HepG2 (cell line): ENCODE data around the gene PIK3R3. TPM values are rescaled to one million over a fixed set of nuclear protein-coding genes. Genes with fewer than 3 reads are reported as not detected.
A peak's percentile ranks its signal among the peaks of the same experiment; 100 is the strongest.

Source experiments
- ATAC-seq: fragments of 200-7000 bp; cut with Tn5 transposase; 3 replicates; pipeline ENCODE4 v1.9.1; 2020; ENCODE audit warnings: mild to moderate bottlenecking, moderate library complexity
- BruUV-seq: library from RNA; stranded (reverse); fragments of 400-500 nt; replicated peaks from 2 replicates; lab custom pipeline; 2021; lab: Mats Ljungman, UMichigan
- CTCF ChIA-PET: fragments of 300-600 bp; formaldehyde crosslinking; extraction: SDS; loops from one replicate; lab custom pipeline; 2021; ENCODE audit warnings: low total read pairs, inconsistent platforms, low intra/inter-chr PET ratio; lab: Yijun Ruan, JAX
- POLR2A ChIA-PET: fragments of 350-600 bp; sonication (Branson Sonifier 250); formaldehyde crosslinking; loops from one replicate; lab custom pipeline; 2020; ENCODE audit warnings: antibody characterized with exemption, inconsistent platforms; lab: Yijun Ruan, JAX
- DNase-seq: peaks from one replicate; pipeline ENCODE4 v3.0.0-alpha.2; 2015; ENCODE audit warnings: low spot score
- FAIRE-seq: peaks from 3 replicates; lab custom pipeline; 2011; peaks lifted over from hg19 to GRCh38; lab: Jason Lieb, UNC
- H2AFZ ChIP-seq: one replicate; pipeline ENCODE4 v1.6.1; 2011; ENCODE audit warnings: low read length, inconsistent platforms
- H3K27ac ChIP-seq: fragments of 300-600 bp; 3 replicates; pipeline ENCODE4 v1.8.0; 2011; ENCODE audit warnings: mixed run types, mild to moderate bottlenecking, mixed read lengths, low read length, inconsistent platforms; ENCODE audit not compliant: insufficient read depth; ENCODE audit errors: extremely low read length
- H3K27me3 ChIP-seq, 2 experiments: fragments of 200-600 bp in 1 of 2; 2 replicates in 1 of 2; 3 replicates in 1 of 2; pipeline versions ENCODE4 v1.6.0 to v1.8.0; 2011; ENCODE audit warnings: low read length in 2 of 2, mild to moderate bottlenecking in 2 of 2, moderate library complexity in 2 of 2, inconsistent platforms in 1 of 2; ENCODE audit not compliant: insufficient read depth in 2 of 2, control insufficient read depth in 1 of 2
- H3K36me3 ChIP-seq, 2 experiments: fragments of 200-600 bp in 1 of 2; replicated peaks in 1 of 2; 2 replicates in 1 of 2; 3 replicates in 1 of 2; pipeline versions ENCODE4 v1.5.1 to v1.8.0; 2011; ENCODE audit warnings: low read length in 2 of 2, inconsistent platforms in 1 of 2; ENCODE audit not compliant: insufficient read depth in 2 of 2, control insufficient read depth in 1 of 2
- H3K4me1 ChIP-seq: 2 replicates; pipeline ENCODE4 v1.5.1; 2012; ENCODE audit warnings: low read length, inconsistent platforms; ENCODE audit not compliant: insufficient read depth
- H3K4me2 ChIP-seq: 2 replicates; pipeline ENCODE4 v1.6.0; 2011; ENCODE audit warnings: low read depth, low read length, inconsistent platforms
- H3K4me3 ChIP-seq, 3 experiments: fragments of 200-600 bp in 1 of 3; sonication (generic), shearing (Covaris generic) in 1 of 3; replicated peaks in 1 of 3; 2 replicates each; pipeline ENCODE4 v1.5.1; 2011 to 2016; ENCODE audit warnings: low read length in 3 of 3, inconsistent platforms in 2 of 3, low read depth in 2 of 3, mild to moderate bottlenecking in 2 of 3, control low read depth in 1 of 3, mixed read lengths in 1 of 3; ENCODE audit not compliant: insufficient read depth in 1 of 3
- H3K79me2 ChIP-seq: one replicate; pipeline ENCODE4 v1.6.1; 2011; ENCODE audit warnings: low read length, inconsistent platforms; ENCODE audit not compliant: insufficient read depth
- H3K9ac ChIP-seq: 2 replicates; pipeline ENCODE4 v1.6.0; 2011; ENCODE audit warnings: mild to moderate bottlenecking, low read depth, low read length, inconsistent platforms; ENCODE audit not compliant: insufficient read depth
- H3K9me3 ChIP-seq: 2 replicates; pipeline ENCODE4 v1.5.1; 2012; ENCODE audit warnings: mild to moderate bottlenecking, low read length
- H4K20me1 ChIP-seq: 2 replicates; pipeline ENCODE4 v1.6.0; 2011; ENCODE audit warnings: inconsistent platforms, mild to moderate bottlenecking, low read length, moderate library complexity; ENCODE audit not compliant: insufficient read depth
- MLLT10 ChIP-seq: sonication (generic); formaldehyde crosslinking; IDR thresholded peaks from 2 replicates; pipeline ENCODE4 v1.4.0; 2020; ENCODE audit warnings: missing genetic modification reagents
- NCOR1 ChIP-seq: fragments of 200-600 bp; sonication (generic); IDR thresholded peaks from 2 replicates; pipeline ENCODE4 v1.7.0; 2017; ENCODE audit warnings: antibody characterized with exemption, low read length, borderline replicate concordance
- NFYC ChIP-seq: IDR thresholded peaks from 2 replicates; pipeline ENCODE4 v1.6.1; 2016; ENCODE audit warnings: missing genetic modification reagents, missing compliant biosample characterization
- NR2F2 ChIP-seq: IDR thresholded peaks from 2 replicates; pipeline ENCODE4 v1.6.1; 2012; ENCODE audit warnings: low read depth, inconsistent platforms, borderline replicate concordance
- SETDB1 ChIP-seq: sonication (generic); formaldehyde crosslinking; IDR thresholded peaks from 2 replicates; pipeline ENCODE4 v1.5.1; 2020; ENCODE audit warnings: missing genetic modification reagents, mild to moderate bottlenecking, borderline replicate concordance
- ZFP82 ChIP-seq: sonication (generic); formaldehyde crosslinking; IDR thresholded peaks from 2 replicates; pipeline ENCODE4 v1.5.1; 2020; ENCODE audit warnings: mild to moderate bottlenecking, missing genetic modification reagents, borderline replicate concordance
- ZNF121 ChIP-seq: sonication (generic); formaldehyde crosslinking; IDR thresholded peaks from 2 replicates; pipeline ENCODE4 v1.5.0; 2020; ENCODE audit warnings: mild to moderate bottlenecking, missing genetic modification reagents
- ZNF564 ChIP-seq: sonication (generic); formaldehyde crosslinking; IDR thresholded peaks from 2 replicates; pipeline ENCODE4 v1.8.1; 2023; ENCODE audit warnings: mild to moderate bottlenecking, missing genetic modification reagents
- ZNF652 ChIP-seq: IDR thresholded peaks from 2 replicates; pipeline ENCODE4 v1.6.1; 2016; ENCODE audit warnings: low read depth, borderline replicate concordance
- ZSCAN30 ChIP-seq: sonication (generic); formaldehyde crosslinking; IDR thresholded peaks from 2 replicates; pipeline ENCODE4 v1.5.0; 2020; ENCODE audit warnings: mild to moderate bottlenecking, missing genetic modification reagents
- WGBS: methylation state at CpG from one replicate; pipeline ENCODE4 v1.1.6; 2017; ENCODE audit warnings: low lambda C conversion rate; 5-methylcytosine and 5-hydroxymethylcytosine counted together
- in situ Hi-C: cut with HindIII; loops from 2 replicates; pipeline ENCODE4 v1.10.0; 2017; ENCODE audit warnings: low pct_unique_long_range_greater_than_20kb; ENCODE audit not compliant: extremely low pct_ligation_motif_present
- intact Hi-C: fragments of 100-400 bp; cut with micrococcal nuclease; formaldehyde crosslinking; loops from one replicate; pipeline ENCODE4 v1.10.0; 2022; ENCODE audit not compliant: unreplicated experiment
- polyA plus RNA-seq, 8 experiments: library from polyadenylated mRNA; depleted of rRNA in 3 of 8; stranded (reverse) in 7 of 8; unstranded in 1 of 8; fragments of >200 nt; fragmentation: Illumina TruSeq in 4 of 8; extraction: Trizol in 4 of 8; gene quantifications; 2 replicates each; pipeline versions ENCODE4 v1.2.1 to v1.2.3, GENCODE V29; 2011 to 2016; ENCODE audit warnings: low read depth in 4 of 8, missing spikeins in 1 of 8, mixed read lengths in 1 of 8; ENCODE audit not compliant: insufficient read depth in 1 of 8
- total RNA-seq, 5 experiments: library from RNA; depleted of rRNA; stranded (reverse); fragments of >200 nt; fragmentation: Illumina TruSeq; extraction: Trizol; gene quantifications; 2 replicates each; pipeline ENCODE4 v1.2.3, GENCODE V29; 2016; ENCODE audit warnings: low read depth in 1 of 5
- TF ChIP-seq, protein P1 (sequence below): sonication (generic); formaldehyde crosslinking; IDR thresholded peaks from 2 replicates; pipeline ENCODE4 v1.5.1; 2020; ENCODE audit warnings: mild to moderate bottlenecking, missing genetic modification reagents, borderline replicate concordance
- TF ChIP-seq, protein P2 (sequence below): sonication (generic); formaldehyde crosslinking; IDR thresholded peaks from 2 replicates; pipeline ENCODE4 v1.4.0; 2020; ENCODE audit warnings: mild to moderate bottlenecking, missing genetic modification reagents, borderline replicate concordance
- TF ChIP-seq, protein P3 (sequence below): sonication (generic); formaldehyde crosslinking; IDR thresholded peaks from 2 replicates; pipeline ENCODE4 v1.5.1; 2020; ENCODE audit warnings: missing genetic modification reagents, mild to moderate bottlenecking, borderline replicate concordance

The PIK3R3 gene
- total and polyA plus RNA-seq, 2 of the 13 experiments (the other 11 are each of a cell fraction or from before 2014, with no cell fraction given) = 0.37 to 6.9 TPM

DNA sequence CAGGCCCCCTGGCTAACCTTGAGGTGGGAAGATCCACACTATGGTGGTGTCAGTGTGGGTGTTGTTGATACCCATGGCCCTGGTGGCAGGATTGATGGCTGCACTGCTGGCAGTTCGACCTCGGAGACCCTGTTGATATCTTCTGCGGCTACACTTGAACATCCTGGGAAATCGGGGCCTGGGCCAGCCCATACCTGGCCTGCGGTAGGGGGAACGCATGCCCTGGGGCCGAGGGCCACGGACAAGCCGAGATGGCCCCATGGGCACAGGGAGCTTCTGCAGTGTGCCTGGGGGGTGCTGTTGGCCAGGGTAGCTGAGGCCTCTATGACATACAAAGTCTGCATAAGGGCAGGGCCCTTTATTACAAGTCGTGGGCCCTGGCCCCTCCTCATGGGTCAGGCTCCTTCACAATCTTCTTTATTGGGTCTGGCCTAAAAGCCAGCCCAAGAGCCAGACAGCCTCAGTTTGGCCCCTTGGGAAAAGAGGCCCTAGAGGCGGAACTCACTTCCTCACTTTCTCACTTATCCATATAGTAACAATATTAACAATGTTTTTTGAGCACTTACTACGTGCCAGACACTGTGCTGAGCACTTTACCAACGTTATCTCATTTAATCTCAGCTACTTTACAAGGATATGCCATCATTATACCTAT lies 43.9 kb upstream of the PIK3R3 start, which contains the start of gene P3R3URF:
TSS of gene P3R3URF (minus strand) at position 278 of the 655 bp plus-strand sequence. CDS start at position 261, 17 bp downstream.
- no peaks in the 10 kb centered on the region for H3K9me3 ChIP-seq
- DNase-seq = no peak
- H3K27ac ChIP-seq = no peak within 1 kb of the TSS
- no peak within 1 kb of the TSS for H3K9ac ChIP-seq
- H4K20me1 ChIP-seq = no peaks in the 10 kb centered on the region
- ATAC-seq = no peak
- intact Hi-C loops = loop anchor here (5.0 kb wide), 1 partner anchor 329 kb away; no protein-coding TSS in a partner anchor
- in situ Hi-C loops = loop anchor here (5.0 kb wide), 1 partner anchor 139 kb away; no protein-coding TSS in a partner anchor
- BruUV-seq = no TSS peak
- ChIA-PET CTCF (interaction anchor here (0.8 kb wide), 1 partner anchor 139 kb away, joined by 3 read pairs; no protein-coding TSS in a partner anchor), POLR2A (no interaction called here)
- WGBS = 52% methylated on average over 6 of the region's 13 CpGs
- FAIRE-seq = no peak
- H3K4me1 ChIP-seq = peaks cover 48% of the 10 kb centered on the region
- H3K36me3 ChIP-seq = no peaks in the 10 kb centered on the region
- peaks cover 0 to 6% of the 10 kb centered on the region in 2 experiments; a peak in 2 of 5 replicates for H3K27me3 ChIP-seq
- no peaks in the 10 kb centered on the region for H3K79me2 ChIP-seq
- peak within 1 kb of the TSS; percentile 70; the same call in 1 of the 2 replicates for H3K4me2 ChIP-seq
- H2AFZ ChIP-seq = peak within 1 kb of the TSS; percentile 62
- no peak within 1 kb of the TSS; a peak in 1 of 6 replicates for H3K4me3 ChIP-seq
- no peak for TF ChIP-seq ZNF652
- no peak for TF ChIP-seq MLLT10 (CRISPR knock-in tag)
- TF ChIP-seq SETDB1 (CRISPR knock-in tag) = no peak
- no peak for TF ChIP-seq ZNF121 (CRISPR knock-in tag)
- no peak for TF ChIP-seq ZFP82 (CRISPR knock-in tag)
- TF ChIP-seq, protein P1, sequence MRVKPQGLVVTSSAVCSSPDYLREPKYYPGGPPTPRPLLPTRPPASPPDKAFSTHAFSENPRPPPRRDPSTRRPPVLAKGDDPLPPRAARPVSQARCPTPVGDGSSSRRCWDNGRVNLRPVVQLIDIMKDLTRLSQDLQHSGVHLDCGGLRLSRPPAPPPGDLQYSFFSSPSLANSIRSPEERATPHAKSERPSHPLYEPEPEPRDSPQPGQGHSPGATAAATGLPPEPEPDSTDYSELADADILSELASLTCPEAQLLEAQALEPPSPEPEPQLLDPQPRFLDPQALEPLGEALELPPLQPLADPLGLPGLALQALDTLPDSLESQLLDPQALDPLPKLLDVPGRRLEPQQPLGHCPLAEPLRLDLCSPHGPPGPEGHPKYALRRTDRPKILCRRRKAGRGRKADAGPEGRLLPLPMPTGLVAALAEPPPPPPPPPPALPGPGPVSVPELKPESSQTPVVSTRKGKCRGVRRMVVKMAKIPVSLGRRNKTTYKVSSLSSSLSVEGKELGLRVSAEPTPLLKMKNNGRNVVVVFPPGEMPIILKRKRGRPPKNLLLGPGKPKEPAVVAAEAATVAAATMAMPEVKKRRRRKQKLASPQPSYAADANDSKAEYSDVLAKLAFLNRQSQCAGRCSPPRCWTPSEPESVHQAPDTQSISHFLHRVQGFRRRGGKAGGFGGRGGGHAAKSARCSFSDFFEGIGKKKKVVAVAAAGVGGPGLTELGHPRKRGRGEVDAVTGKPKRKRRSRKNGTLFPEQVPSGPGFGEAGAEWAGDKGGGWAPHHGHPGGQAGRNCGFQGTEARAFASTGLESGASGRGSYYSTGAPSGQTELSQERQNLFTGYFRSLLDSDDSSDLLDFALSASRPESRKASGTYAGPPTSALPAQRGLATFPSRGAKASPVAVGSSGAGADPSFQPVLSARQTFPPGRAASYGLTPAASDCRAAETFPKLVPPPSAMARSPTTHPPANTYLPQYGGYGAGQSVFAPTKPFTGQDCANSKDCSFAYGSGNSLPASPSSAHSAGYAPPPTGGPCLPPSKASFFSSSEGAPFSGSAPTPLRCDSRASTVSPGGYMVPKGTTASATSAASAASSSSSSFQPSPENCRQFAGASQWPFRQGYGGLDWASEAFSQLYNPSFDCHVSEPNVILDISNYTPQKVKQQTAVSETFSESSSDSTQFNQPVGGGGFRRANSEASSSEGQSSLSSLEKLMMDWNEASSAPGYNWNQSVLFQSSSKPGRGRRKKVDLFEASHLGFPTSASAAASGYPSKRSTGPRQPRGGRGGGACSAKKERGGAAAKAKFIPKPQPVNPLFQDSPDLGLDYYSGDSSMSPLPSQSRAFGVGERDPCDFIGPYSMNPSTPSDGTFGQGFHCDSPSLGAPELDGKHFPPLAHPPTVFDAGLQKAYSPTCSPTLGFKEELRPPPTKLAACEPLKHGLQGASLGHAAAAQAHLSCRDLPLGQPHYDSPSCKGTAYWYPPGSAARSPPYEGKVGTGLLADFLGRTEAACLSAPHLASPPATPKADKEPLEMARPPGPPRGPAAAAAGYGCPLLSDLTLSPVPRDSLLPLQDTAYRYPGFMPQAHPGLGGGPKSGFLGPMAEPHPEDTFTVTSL (CRISPR knock-in tag) = no peak
- TF ChIP-seq ZNF564 = no peak
- TF ChIP-seq NCOR1 = no peak
- TF ChIP-seq, protein P2, sequence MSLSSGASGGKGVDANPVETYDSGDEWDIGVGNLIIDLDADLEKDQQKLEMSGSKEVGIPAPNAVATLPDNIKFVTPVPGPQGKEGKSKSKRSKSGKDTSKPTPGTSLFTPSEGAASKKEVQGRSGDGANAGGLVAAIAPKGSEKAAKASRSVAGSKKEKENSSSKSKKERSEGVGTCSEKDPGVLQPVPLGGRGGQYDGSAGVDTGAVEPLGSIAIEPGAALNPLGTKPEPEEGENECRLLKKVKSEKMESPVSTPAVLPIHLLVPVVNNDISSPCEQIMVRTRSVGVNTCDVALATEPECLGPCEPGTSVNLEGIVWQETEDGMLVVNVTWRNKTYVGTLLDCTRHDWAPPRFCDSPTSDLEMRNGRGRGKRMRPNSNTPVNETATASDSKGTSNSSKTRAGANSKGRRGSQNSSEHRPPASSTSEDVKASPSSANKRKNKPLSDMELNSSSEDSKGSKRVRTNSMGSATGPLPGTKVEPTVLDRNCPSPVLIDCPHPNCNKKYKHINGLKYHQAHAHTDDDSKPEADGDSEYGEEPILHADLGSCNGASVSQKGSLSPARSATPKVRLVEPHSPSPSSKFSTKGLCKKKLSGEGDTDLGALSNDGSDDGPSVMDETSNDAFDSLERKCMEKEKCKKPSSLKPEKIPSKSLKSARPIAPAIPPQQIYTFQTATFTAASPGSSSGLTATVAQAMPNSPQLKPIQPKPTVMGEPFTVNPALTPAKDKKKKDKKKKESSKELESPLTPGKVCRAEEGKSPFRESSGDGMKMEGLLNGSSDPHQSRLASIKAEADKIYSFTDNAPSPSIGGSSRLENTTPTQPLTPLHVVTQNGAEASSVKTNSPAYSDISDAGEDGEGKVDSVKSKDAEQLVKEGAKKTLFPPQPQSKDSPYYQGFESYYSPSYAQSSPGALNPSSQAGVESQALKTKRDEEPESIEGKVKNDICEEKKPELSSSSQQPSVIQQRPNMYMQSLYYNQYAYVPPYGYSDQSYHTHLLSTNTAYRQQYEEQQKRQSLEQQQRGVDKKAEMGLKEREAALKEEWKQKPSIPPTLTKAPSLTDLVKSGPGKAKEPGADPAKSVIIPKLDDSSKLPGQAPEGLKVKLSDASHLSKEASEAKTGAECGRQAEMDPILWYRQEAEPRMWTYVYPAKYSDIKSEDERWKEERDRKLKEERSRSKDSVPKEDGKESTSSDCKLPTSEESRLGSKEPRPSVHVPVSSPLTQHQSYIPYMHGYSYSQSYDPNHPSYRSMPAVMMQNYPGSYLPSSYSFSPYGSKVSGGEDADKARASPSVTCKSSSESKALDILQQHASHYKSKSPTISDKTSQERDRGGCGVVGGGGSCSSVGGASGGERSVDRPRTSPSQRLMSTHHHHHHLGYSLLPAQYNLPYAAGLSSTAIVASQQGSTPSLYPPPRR = no peak
- TF ChIP-seq, protein P3, sequence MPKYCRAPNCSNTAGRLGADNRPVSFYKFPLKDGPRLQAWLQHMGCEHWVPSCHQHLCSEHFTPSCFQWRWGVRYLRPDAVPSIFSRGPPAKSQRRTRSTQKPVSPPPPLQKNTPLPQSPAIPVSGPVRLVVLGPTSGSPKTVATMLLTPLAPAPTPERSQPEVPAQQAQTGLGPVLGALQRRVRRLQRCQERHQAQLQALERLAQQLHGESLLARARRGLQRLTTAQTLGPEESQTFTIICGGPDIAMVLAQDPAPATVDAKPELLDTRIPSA (CRISPR knock-in tag) = no peak
- TF ChIP-seq NFYC (CRISPR knock-in tag) = no peak
- TF ChIP-seq ZSCAN30 (CRISPR knock-in tag) = no peak
- no peak for TF ChIP-seq NR2F2
